Lower lobe of right lung (tissue), 2 donors: ENCODE results near the gene PAQR4. TPM values are rescaled to one million over a fixed set of nuclear protein-coding genes. Genes with fewer than 3 reads are reported as not detected.

ENCODE experiments used
- ATAC-seq, 2 donors: fragments of 200-7000 bp; cut with Tn5 transposase; one replicate each; pipeline ENCODE4 v1.9.1; 2020 to 2022; ENCODE audit warnings: mild to moderate bottlenecking in 2 of 2, moderate library complexity in 2 of 2
- DNase-seq: peaks from one replicate; pipeline ENCODE4 v3.0.0-alpha.2; 2020
- H3K27ac ChIP-seq: fragments of 200-600 bp; one replicate; pipeline ENCODE4 v1.8.0; 2022
- H3K27me3 ChIP-seq: fragments of 200-600 bp; one replicate; pipeline ENCODE4 v1.8.0; 2022; ENCODE audit warnings: low read depth
- H3K36me3 ChIP-seq: fragments of 200-600 bp; one replicate; pipeline ENCODE4 v1.8.0; 2022; ENCODE audit warnings: mild to moderate bottlenecking
- H3K4me1 ChIP-seq: fragments of 200-600 bp; one replicate; pipeline ENCODE4 v1.8.0; 2022
- H3K4me3 ChIP-seq: fragments of 200-600 bp; one replicate; pipeline ENCODE4 v1.8.0; 2022; ENCODE audit warnings: mild to moderate bottlenecking
- H3K9me3 ChIP-seq: fragments of 200-600 bp; one replicate; pipeline ENCODE4 v1.8.0; 2022
- CTCF ChIP-seq: fragments of 200-600 bp; IDR thresholded peaks from one replicate; pipeline ENCODE4 v1.8.0; 2022; ENCODE audit warnings: antibody characterized with exemption, mild to moderate bottlenecking
- intact Hi-C: fragments of 100-400 bp; cut with DNase I; formaldehyde crosslinking; loops from one replicate; pipeline ENCODE4 v1.11.0; 2022
- total RNA-seq: library from RNA; stranded (reverse); fragmentation: NEBNext Ultra II Directional; extraction: Animal tissue kit (Norgen Biotek cat#: 25700); gene quantifications from one replicate; pipeline ENCODE4 v1.2.1, GENCODE V29; 2021
- donor health status: DM: no; HTN: yes; CAD: no; lungs with severe emphysema.

PAQR4 gene
- total RNA-seq, 1 donor from 2014 or later: 10.8 TPM

GRCh38 chr16:3012828-3013420, 43.8 kb downstream of the PAQR4 start, which contains the start of gene CLDN9:
CLDN9 (plus strand) TSS chr16:3012923; CDS start chr16:3013363, 440 bp downstream.
- ATAC-seq: peak; percentile 61 to 66
- DNase-seq: no peak
- H3K36me3 ChIP-seq: no peaks in the 10 kb centered on the region
- peaks cover 17% of the 10 kb centered on the region for H3K4me1 ChIP-seq
- H3K9me3 ChIP-seq: no peaks in the 10 kb centered on the region
- H3K27ac ChIP-seq: no peak within 1 kb of the TSS
- intact Hi-C loops: no loop called here
- H3K4me3 ChIP-seq: no peak within 1 kb of the TSS
- no peak for TF ChIP-seq CTCF
- H3K27me3 ChIP-seq: peaks cover 63% of the 10 kb centered on the region

DNA sequence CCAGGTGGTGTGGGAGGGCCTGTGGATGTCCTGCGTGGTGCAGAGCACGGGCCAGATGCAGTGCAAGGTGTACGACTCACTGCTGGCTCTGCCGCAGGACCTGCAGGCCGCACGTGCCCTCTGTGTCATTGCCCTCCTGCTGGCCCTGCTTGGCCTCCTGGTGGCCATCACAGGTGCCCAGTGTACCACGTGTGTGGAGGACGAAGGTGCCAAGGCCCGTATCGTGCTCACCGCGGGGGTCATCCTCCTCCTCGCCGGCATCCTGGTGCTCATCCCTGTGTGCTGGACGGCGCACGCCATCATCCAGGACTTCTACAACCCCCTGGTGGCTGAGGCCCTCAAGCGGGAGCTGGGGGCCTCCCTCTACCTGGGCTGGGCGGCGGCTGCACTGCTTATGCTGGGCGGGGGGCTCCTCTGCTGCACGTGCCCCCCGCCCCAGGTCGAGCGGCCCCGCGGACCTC, 44.4 kb downstream of the PAQR4 start:
- peaks cover 63% of the 10 kb centered on the region for H3K27me3 ChIP-seq
- H3K27ac ChIP-seq: no peak overlapping the region
- ATAC-seq: no peak
- H3K4me1 ChIP-seq: peaks cover 17% of the 10 kb centered on the region
- TF ChIP-seq CTCF: no peak
- DNase-seq: no peak
- H3K9me3 ChIP-seq: no peaks in the 10 kb centered on the region
- intact Hi-C loops: no loop called here
- no peaks in the 10 kb centered on the region for H3K36me3 ChIP-seq
- no peak overlapping the region for H3K4me3 ChIP-seq

DNA sequence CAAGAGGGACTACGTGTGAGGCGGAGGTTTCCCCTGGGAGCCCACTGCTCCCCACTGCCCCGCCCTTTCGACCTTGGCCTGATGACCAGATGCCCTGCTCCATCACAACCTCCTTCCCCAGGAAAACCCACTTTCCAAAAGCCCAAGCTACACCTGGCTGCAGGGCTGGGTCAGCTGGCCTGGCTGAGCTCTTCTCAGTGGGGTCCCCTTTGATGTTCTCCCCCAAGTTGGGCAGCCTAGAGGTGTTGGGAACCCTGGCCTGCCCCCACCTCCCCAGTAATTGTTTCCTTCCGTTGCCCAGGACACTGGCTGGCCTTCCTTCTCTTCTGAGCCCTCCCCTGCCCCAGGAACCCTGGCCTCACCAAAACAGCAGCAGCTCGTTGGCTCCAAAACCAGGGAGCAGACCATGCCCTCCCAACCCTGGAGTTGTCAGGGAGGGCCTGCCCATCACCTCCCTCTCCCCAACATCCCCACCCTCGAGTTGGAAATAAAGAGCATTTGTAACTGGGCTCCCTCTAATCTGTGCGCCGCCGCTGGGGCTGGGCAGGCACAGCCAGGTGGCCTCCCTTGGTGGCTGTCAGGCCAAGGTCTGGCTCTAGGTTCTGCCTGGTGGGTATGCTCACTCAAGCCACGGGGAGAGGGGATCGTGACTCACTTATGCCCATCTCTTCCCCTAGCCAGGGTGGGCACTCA, 45.0 kb downstream of the PAQR4 start:
- no peak for TF ChIP-seq CTCF
- ATAC-seq: no peak
- H3K9me3 ChIP-seq: no peaks in the 10 kb centered on the region
- peaks cover 17% of the 10 kb centered on the region for H3K4me1 ChIP-seq
- no peak for DNase-seq
- intact Hi-C loops: no loop called here
- no peak overlapping the region for H3K4me3 ChIP-seq
- peaks cover 61% of the 10 kb centered on the region for H3K27me3 ChIP-seq
- H3K36me3 ChIP-seq: no peaks in the 10 kb centered on the region
- H3K27ac ChIP-seq: no peak overlapping the region

DNA sequence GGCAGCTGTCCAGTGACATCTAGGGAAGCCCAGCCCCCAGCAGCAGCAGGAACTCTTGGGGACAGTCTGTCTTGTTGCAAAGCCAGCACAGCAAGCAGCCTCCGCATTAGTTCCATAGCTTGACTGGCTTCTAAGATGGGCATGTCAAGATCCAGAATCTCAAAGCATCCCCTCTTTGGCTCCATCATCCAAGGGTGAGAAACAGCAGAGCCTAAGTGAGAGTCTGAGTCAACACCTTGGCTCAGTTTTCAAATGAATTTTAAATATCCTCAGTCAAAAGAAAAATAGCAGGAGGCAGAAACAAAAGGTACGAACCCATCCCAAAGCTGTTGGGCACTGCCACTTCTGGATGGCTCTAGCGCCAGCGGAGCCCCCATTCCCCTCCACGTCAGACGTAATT, 45.8 kb downstream of the PAQR4 start:
- Histone ChIP-seq H3K27ac (no peak overlapping the region), H3K9me3 (no peaks in the 10 kb centered on the region), H3K36me3 (no peaks in the 10 kb centered on the region), H3K4me1 (peaks cover 20% of the 10 kb centered on the region), H3K4me3 (no peak overlapping the region), H3K27me3 (peaks cover 54% of the 10 kb centered on the region)
- ATAC-seq (no peak), DNase-seq (no peak)
- TF ChIP-seq CTCF: no peak
- intact Hi-C loops: no loop called here

DNA sequence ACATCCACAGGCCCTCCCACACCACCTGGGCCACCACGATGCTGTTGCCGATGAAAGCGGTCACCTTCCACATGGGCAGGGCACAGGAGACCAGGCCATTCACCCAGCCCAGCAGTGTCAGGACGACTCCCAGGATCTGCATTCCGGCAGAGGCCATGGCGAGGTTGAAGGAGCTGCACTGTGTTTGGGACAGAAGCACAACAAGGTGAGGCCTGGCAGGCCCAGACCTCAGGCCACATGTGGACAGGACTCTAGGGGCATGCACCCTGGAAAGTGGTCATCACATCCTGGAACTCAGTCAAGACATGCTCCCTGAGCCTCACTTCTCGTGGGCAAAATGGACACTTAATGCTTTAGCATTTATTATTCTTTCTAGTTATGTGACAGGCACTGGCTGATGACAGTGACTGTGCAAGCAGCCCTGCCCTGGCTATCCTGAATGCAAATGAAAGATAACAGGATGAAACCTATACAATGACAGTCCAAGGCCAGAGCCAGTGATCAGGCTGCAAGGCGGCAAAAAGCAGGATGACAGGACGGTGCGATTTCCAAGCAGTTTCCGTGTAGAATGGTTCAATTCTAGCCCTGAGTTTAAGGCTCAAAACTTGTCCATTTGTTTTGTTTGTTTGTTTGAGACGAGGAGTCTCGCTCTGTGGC, 46.8 kb downstream of the PAQR4 start:
- peaks cover 27% of the 10 kb centered on the region for H3K4me1 ChIP-seq
- no peak overlapping the region for H3K27ac ChIP-seq
- no peak for ATAC-seq
- intact Hi-C loops: no loop called here
- H3K4me3 ChIP-seq: no peak overlapping the region
- H3K36me3 ChIP-seq: no peaks in the 10 kb centered on the region
- TF ChIP-seq CTCF: no peak
- H3K27me3 ChIP-seq: peaks cover 48% of the 10 kb centered on the region
- H3K9me3 ChIP-seq: no peaks in the 10 kb centered on the region
- no peak for DNase-seq
